Measurements from ENCODE around the gene C1orf116.

DNA sequence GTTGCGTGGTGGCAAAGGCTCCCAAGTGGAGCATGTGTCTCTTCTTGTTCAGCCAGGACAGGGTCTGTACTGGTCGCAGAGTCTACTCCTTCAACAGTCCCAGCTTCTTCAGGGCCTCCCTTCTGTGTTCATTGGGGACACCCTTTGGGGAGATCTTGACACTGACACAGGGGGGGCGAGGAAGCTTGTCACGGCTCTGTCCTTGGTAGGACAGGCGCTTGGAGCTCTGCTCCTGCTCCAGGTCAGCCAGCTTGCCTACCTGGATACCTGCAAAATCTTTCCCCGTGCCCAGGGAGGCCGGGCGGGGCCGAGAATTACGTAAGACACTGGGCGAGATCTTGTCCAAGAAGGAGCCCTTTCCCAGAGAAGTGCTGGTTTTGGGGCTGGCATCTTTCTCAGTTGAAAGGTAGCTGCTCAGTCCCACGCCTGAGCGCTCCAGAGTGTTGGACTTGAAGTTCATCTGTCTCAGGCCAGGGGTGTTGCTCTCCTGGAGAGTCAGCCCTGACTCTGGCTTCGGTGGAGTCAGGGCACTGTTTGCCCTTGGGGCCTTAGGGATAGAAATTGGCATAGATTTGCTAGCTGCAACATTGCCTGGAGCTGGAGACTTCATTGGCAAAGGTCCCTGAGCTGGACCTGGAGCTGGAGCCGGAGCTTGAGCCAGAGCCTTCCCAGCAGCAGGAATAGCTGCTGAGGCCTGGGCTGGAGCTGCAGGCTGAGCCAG is 10.5 kb downstream of the C1orf116 start:
- TF ChIP-seq, protein P1, sequence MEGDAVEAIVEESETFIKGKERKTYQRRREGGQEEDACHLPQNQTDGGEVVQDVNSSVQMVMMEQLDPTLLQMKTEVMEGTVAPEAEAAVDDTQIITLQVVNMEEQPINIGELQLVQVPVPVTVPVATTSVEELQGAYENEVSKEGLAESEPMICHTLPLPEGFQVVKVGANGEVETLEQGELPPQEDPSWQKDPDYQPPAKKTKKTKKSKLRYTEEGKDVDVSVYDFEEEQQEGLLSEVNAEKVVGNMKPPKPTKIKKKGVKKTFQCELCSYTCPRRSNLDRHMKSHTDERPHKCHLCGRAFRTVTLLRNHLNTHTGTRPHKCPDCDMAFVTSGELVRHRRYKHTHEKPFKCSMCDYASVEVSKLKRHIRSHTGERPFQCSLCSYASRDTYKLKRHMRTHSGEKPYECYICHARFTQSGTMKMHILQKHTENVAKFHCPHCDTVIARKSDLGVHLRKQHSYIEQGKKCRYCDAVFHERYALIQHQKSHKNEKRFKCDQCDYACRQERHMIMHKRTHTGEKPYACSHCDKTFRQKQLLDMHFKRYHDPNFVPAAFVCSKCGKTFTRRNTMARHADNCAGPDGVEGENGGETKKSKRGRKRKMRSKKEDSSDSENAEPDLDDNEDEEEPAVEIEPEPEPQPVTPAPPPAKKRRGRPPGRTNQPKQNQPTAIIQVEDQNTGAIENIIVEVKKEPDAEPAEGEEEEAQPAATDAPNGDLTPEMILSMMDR (IDR thresholded peaks at IDR 0.05) = no peak
- TF ChIP-seq POLR2A (IDR thresholded peaks at IDR 0.05) = no peak
